GM06990 (cell line): Measurements from ENCODE around the gene ZNF135.

ENCODE experiments used
- DNase-seq: peaks from one replicate; pipeline ENCODE4 v3.0.0-alpha.2; 2011; ENCODE audit not compliant: insufficient read length; ENCODE audit errors: extremely low read depth
- H3K27me3 ChIP-seq: replicated peaks from 2 replicates; pipeline ENCODE4 v1.6.0; 2011; ENCODE audit warnings: low read length; ENCODE audit not compliant: control insufficient read depth, insufficient read depth
- H3K36me3 ChIP-seq: 2 replicates; pipeline ENCODE4 v1.5.1; 2011; ENCODE audit warnings: low read length; ENCODE audit not compliant: control insufficient read depth, insufficient read depth
- H3K4me3 ChIP-seq: replicated peaks from 2 replicates; pipeline ENCODE4 v1.5.1; 2011; ENCODE audit warnings: low read depth, mild to moderate bottlenecking, control low read depth, low read length
- TF ChIP-seq, protein P1 (sequence below): IDR thresholded peaks from 2 replicates; pipeline ENCODE4 v1.5.1; 2011; ENCODE audit warnings: low read length, control low read depth, mild to moderate bottlenecking, inconsistent platforms; ENCODE audit not compliant: insufficient read depth, poor library complexity, severe bottlenecking

The ZNF135 gene

GRCh38 chr19:58053480-58054156 lies 5.5 kb upstream of the ZNF135 start:
- H3K4me3 ChIP-seq = no peak overlapping the region
- no peaks in the 10 kb centered on the region for H3K27me3 ChIP-seq
- DNase-seq = no peak
- no peaks in the 10 kb centered on the region for H3K36me3 ChIP-seq
- TF ChIP-seq, protein P1, sequence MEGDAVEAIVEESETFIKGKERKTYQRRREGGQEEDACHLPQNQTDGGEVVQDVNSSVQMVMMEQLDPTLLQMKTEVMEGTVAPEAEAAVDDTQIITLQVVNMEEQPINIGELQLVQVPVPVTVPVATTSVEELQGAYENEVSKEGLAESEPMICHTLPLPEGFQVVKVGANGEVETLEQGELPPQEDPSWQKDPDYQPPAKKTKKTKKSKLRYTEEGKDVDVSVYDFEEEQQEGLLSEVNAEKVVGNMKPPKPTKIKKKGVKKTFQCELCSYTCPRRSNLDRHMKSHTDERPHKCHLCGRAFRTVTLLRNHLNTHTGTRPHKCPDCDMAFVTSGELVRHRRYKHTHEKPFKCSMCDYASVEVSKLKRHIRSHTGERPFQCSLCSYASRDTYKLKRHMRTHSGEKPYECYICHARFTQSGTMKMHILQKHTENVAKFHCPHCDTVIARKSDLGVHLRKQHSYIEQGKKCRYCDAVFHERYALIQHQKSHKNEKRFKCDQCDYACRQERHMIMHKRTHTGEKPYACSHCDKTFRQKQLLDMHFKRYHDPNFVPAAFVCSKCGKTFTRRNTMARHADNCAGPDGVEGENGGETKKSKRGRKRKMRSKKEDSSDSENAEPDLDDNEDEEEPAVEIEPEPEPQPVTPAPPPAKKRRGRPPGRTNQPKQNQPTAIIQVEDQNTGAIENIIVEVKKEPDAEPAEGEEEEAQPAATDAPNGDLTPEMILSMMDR = no peak

GRCh38 chr19:58054901-58055874 lies 3.9 kb upstream of the ZNF135 start:
- H3K4me3 ChIP-seq = no peak overlapping the region
- TF ChIP-seq, protein P1 = no peak
- no peaks in the 10 kb centered on the region for H3K36me3 ChIP-seq
- DNase-seq = no peak
- no peaks in the 10 kb centered on the region for H3K27me3 ChIP-seq

DNA sequence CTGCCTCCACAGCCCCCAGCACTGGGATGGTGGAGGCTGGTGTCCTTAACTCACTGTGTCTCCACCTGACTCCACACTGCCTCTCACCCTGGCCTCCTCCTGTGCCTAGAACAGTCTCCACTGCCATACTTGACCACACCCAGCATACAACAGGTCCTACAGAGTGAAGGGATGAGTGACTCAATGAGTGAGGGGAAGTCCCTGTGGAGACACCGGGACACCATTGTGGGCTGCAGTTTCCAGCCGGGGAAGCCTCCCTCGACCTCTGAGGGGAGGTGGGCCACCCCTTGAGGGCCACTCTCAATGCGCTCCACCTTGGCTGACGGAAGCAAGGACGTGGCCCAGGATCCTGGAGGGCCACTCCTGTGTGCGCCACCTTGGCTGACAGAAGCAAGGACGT lies 2.8 kb upstream of the ZNF135 start:
- DNase-seq = no peak
- H3K27me3 ChIP-seq = no peaks in the 10 kb centered on the region
- H3K4me3 ChIP-seq = no peak overlapping the region
- TF ChIP-seq, protein P1 = no peak
- no peaks in the 10 kb centered on the region for H3K36me3 ChIP-seq

DNA sequence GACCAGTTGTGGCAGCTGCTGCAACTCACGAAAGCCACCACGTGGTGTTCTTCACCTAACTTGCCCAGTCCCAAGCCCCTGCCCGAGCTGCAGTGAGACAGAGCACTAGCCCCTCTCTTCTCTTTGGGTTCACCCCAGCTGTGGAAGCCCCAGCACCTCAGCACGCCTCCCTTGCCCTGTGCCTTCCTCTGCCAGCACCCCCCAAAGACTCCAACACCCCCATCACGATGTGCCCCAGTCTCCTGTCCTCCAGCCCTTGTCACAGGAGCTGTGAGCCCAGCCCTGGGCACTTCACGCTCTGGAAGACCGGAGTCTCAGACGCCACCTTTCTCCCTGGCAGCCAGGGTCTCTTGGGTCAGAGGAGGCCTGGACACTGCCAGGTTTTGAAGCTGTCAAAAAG lies 2.2 kb upstream of the ZNF135 start:
- TF ChIP-seq, protein P1 = no peak
- H3K4me3 ChIP-seq = no peak overlapping the region
- no peak for DNase-seq
- no peaks in the 10 kb centered on the region for H3K27me3 ChIP-seq
- H3K36me3 ChIP-seq = no peaks in the 10 kb centered on the region

DNA sequence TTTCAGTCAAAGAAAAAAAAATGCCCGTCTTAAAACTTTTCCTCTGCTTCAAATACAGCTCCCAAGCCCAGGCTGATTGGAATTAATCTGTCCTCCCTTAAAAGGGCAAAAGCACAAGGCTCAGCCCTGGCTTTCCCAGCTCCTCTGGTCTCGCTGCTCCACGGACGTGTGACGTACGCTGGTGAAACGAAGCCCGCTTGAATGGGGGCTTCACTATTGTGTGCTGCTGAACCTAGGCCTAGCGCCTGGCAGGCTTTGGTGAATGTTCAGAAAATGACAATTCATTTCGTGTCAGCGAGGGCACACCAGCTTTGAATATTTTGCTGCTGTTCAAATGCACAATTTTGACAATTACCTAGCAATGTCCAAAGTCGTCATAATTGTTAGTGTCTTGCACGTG lies 615 bp upstream of the ZNF135 start:
- DNase-seq = no peak
- no peaks in the 10 kb centered on the region for H3K27me3 ChIP-seq
- no peak overlapping the region for H3K4me3 ChIP-seq
- no peaks in the 10 kb centered on the region for H3K36me3 ChIP-seq
- TF ChIP-seq, protein P1 = no peak
